Left ventricle myocardium inferior (tissue), 1 donor: ENCODE measurements around the gene FOSB. TPM values are rescaled to one million over a fixed set of nuclear protein-coding genes. Genes with fewer than 3 reads are reported as not detected.

Source experiments
- DNase-seq: peaks from one replicate; pipeline ENCODE4 v3.0.0-alpha.2; 2020
- H3K27ac ChIP-seq: fragments of 200-600 bp; replicated peaks from 2 replicates; pipeline ENCODE4 v1.8.0; 2021
- H3K27me3 ChIP-seq: fragments of 200-600 bp; 2 replicates; pipeline ENCODE4 v1.8.0; 2021; ENCODE audit warnings: low read depth
- H3K36me3 ChIP-seq: fragments of 200-600 bp; 2 replicates; pipeline ENCODE4 v1.8.0; 2021
- H3K4me1 ChIP-seq: fragments of 200-600 bp; 2 replicates; pipeline ENCODE4 v1.8.0; 2021
- H3K4me3 ChIP-seq: fragments of 200-600 bp; 2 replicates; pipeline ENCODE4 v1.8.0; 2021; ENCODE audit warnings: mild to moderate bottlenecking, moderate library complexity
- H3K9me3 ChIP-seq: fragments of 200-600 bp; replicated peaks from 2 replicates; pipeline ENCODE4 v1.8.0; 2021
- intact Hi-C: fragments of 100-400 bp; cut with micrococcal nuclease; formaldehyde crosslinking; loops from one replicate; pipeline ENCODE4 v1.11.0; 2022
- total RNA-seq: library from RNA; stranded (reverse); fragmentation: NEBNext Ultra II Directional; extraction: Animal tissue kit (Norgen Biotek cat#: 25700); gene quantifications from one replicate; pipeline ENCODE4 v1.2.1, GENCODE V29; 2021
- TF ChIP-seq, protein P1 (sequence below): fragments of 200-600 bp; IDR thresholded peaks from 2 replicates; pipeline ENCODE4 v1.8.0; 2021; ENCODE audit warnings: antibody characterized with exemption, mild to moderate bottlenecking, borderline replicate concordance
- donor health status: DM: no; HTN: yes; CAD: no; lungs with severe emphysema.

FOSB gene
- total RNA-seq, 1 donor from 2014 or later = 0.33 TPM

- Histone ChIP-seq H3K4me1 (peaks cover 53% of the 10 kb centered on the region), H3K36me3 (no peaks in the 10 kb centered on the region), H3K27me3 (peaks cover 22% of the 10 kb centered on the region), H3K9me3 (no peaks in the 10 kb centered on the region), H3K4me3 (no peak overlapping the region), H3K27ac (no peak overlapping the region)
- intact Hi-C loops = no loop called here
- no peak for DNase-seq
- TF ChIP-seq, protein P1, sequence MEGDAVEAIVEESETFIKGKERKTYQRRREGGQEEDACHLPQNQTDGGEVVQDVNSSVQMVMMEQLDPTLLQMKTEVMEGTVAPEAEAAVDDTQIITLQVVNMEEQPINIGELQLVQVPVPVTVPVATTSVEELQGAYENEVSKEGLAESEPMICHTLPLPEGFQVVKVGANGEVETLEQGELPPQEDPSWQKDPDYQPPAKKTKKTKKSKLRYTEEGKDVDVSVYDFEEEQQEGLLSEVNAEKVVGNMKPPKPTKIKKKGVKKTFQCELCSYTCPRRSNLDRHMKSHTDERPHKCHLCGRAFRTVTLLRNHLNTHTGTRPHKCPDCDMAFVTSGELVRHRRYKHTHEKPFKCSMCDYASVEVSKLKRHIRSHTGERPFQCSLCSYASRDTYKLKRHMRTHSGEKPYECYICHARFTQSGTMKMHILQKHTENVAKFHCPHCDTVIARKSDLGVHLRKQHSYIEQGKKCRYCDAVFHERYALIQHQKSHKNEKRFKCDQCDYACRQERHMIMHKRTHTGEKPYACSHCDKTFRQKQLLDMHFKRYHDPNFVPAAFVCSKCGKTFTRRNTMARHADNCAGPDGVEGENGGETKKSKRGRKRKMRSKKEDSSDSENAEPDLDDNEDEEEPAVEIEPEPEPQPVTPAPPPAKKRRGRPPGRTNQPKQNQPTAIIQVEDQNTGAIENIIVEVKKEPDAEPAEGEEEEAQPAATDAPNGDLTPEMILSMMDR = no peak
These were observed 26.6 kb downstream of the FOSB start for GRCh38 chr19:45494261-45494916.

GRCh38 chr19:45495178-45495577 lies 27.4 kb downstream of the FOSB start:
- Histone ChIP-seq H3K27ac (no peak overlapping the region), H3K36me3 (no peaks in the 10 kb centered on the region), H3K27me3 (peaks cover 30% of the 10 kb centered on the region), H3K4me1 (peaks cover 53% of the 10 kb centered on the region), H3K9me3 (no peaks in the 10 kb centered on the region), H3K4me3 (no peak overlapping the region)
- TF ChIP-seq, protein P1 = no peak
- intact Hi-C loops = no loop called here
- no peak for DNase-seq

DNA sequence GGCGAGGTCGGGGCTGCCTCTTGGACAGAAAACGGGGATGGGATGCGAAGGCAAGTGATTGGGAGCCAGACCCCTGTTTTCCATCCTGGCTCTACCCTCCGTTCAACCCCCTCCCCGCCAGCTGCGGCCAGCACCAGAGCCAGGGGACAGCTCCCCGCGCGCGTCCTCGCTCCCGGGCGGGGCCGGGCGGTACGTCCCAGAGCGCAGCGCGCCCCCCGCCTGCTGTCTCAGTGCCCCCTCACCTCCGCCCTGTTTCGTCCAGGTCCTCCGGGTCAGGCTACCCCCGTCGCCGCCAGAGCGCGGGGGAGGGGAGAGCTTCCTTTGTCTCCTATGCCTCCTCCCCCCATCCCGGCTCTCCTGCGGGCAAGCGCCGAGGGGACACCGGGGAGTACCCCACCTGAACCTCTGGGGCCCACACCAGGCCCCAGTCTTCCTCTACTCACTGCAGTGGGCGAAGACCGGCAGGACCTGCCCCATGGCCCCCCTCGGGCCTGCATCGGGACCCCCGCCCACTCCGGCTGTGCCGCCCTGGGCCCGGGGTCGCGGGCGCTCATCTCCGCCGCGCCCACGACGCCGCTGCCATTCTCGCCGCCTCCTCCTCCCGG lies 28.7 kb downstream of the FOSB start:
- TF ChIP-seq, protein P1 = no peak
- H3K4me3 ChIP-seq = peak overlapping the region; percentile 87
- H3K27ac ChIP-seq = peak overlapping the region; percentile 38
- intact Hi-C loops = no loop called here
- H3K9me3 ChIP-seq = no peaks in the 10 kb centered on the region
- DNase-seq = no peak
- peaks cover 53% of the 10 kb centered on the region for H3K4me1 ChIP-seq
- peaks cover 42% of the 10 kb centered on the region for H3K27me3 ChIP-seq
- H3K36me3 ChIP-seq = no peaks in the 10 kb centered on the region

- no peaks in the 10 kb centered on the region for H3K9me3 ChIP-seq
- no peak for DNase-seq
- no peaks in the 10 kb centered on the region for H3K36me3 ChIP-seq
- TF ChIP-seq, protein P1 = no peak
- intact Hi-C loops = no loop called here
- H3K27ac ChIP-seq = no peak overlapping the region
- H3K27me3 ChIP-seq = peaks cover 46% of the 10 kb centered on the region
- H3K4me3 ChIP-seq = no peak overlapping the region
- peaks cover 44% of the 10 kb centered on the region for H3K4me1 ChIP-seq
These were observed 30.0 kb downstream of the FOSB start for GRCh38 chr19:45497791-45498190.

GRCh38 chr19:45498411-45499195 lies 30.8 kb downstream of the FOSB start, which contains the start of gene PPM1N:
Gene PPM1N, plus strand, starts transcription at chr19:45498443. Its CDS starts 30 bp downstream, at chr19:45498473.
- TF ChIP-seq, protein P1 = no peak
- no peaks in the 10 kb centered on the region for H3K36me3 ChIP-seq
- peaks cover 37% of the 10 kb centered on the region for H3K4me1 ChIP-seq
- H3K9me3 ChIP-seq = no peaks in the 10 kb centered on the region
- H3K4me3 ChIP-seq = peak within 1 kb of the TSS; percentile 87
- peaks cover 46% of the 10 kb centered on the region for H3K27me3 ChIP-seq
- intact Hi-C loops = no loop called here
- H3K27ac ChIP-seq = peak within 1 kb of the TSS; percentile 24
- DNase-seq = no peak
